Endothelial cell of umbilical vein (primary cell): Measurements from ENCODE around the gene GPR61. TPM values are rescaled to one million over a fixed set of nuclear protein-coding genes. Genes with fewer than 3 reads are reported as not detected.

Source experiments
- BruUV-seq: library from RNA; stranded (reverse); fragments of 400-500 nt; replicated peaks from 2 replicates; lab custom pipeline; 2021; lab: Mats Ljungman, UMichigan
- CTCF ChIA-PET: fragments of 300-600, 350-600 bp; sonication (Branson Sonifier 250); formaldehyde crosslinking; loops from one replicate; lab custom pipeline; 2021; ENCODE audit warnings: antibody characterized with exemption, inconsistent platforms; lab: Charles Lee
- POLR2A ChIA-PET: fragments of 300-600, 350-600 bp; sonication (Branson Sonifier 250); formaldehyde crosslinking; loops from one replicate; lab custom pipeline; 2021; ENCODE audit warnings: antibody characterized with exemption, inconsistent platforms; lab: Charles Lee
- DNase-seq: peaks from one replicate; pipeline ENCODE4 v3.0.0-alpha.2; 2011; ENCODE audit warnings: low read depth, low spot score
- FAIRE-seq: peaks from 2 replicates; lab custom pipeline; 2011; peaks lifted over from hg19 to GRCh38; lab: Jason Lieb, UNC
- H2AFZ ChIP-seq: 2 replicates; pipeline ENCODE4 v1.6.0; 2012; ENCODE audit warnings: low read depth, low read length, control low read depth, inconsistent platforms
- H3K27ac ChIP-seq: 2 replicates; pipeline ENCODE4 v1.5.1; 2011; ENCODE audit warnings: low read depth, mild to moderate bottlenecking, control low read depth, low read length, moderate library complexity; ENCODE audit not compliant: insufficient read depth
- H3K27me3 ChIP-seq, 2 experiments: 2 replicates each; pipeline versions ENCODE4 v1.6.0 to v1.6.1; 2011; ENCODE audit warnings: low read length in 2 of 2, mixed read lengths in 1 of 2; ENCODE audit not compliant: control insufficient read depth in 2 of 2, insufficient read depth in 2 of 2
- H3K36me3 ChIP-seq, 2 experiments: 2 replicates in 1 of 2; 3 replicates in 1 of 2; pipeline ENCODE4 v1.5.1; 2011; ENCODE audit warnings: low read length in 2 of 2, mild to moderate bottlenecking in 1 of 2, moderate library complexity in 1 of 2; ENCODE audit not compliant: control insufficient read depth in 2 of 2, insufficient read depth in 2 of 2; ENCODE audit errors: extremely low read depth in 1 of 2
- H3K4me1 ChIP-seq: 3 replicates; pipeline ENCODE4 v1.5.1; 2011; ENCODE audit warnings: mild to moderate bottlenecking, low read length; ENCODE audit not compliant: control insufficient read depth, insufficient read depth; ENCODE audit errors: extremely low read depth
- H3K4me2 ChIP-seq: 2 replicates; pipeline ENCODE4 v1.6.1; 2011; ENCODE audit warnings: low read length, control low read depth, mixed read lengths; ENCODE audit not compliant: insufficient read depth
- H3K4me3 ChIP-seq, 3 experiments: fragments of 200-600 bp in 1 of 3; sonication (generic), shearing (Covaris generic) in 1 of 3; replicated peaks in 1 of 3; 2 replicates each; pipeline ENCODE4 v1.5.1; 2011 to 2016; ENCODE audit warnings: control low read depth in 3 of 3, low read length in 3 of 3, mild to moderate bottlenecking in 2 of 3, inconsistent platforms in 1 of 3, low read depth in 1 of 3, moderate library complexity in 1 of 3; ENCODE audit not compliant: insufficient read depth in 1 of 3
- H3K79me2 ChIP-seq: 2 replicates; pipeline ENCODE4 v1.6.0; 2012; ENCODE audit warnings: low read length, inconsistent platforms; ENCODE audit not compliant: control insufficient read depth, insufficient read depth
- H3K9ac ChIP-seq: replicated peaks from 2 replicates; pipeline ENCODE3; 2011; ENCODE audit warnings: low read length, control low read depth; ENCODE audit not compliant: insufficient read depth; ENCODE audit errors: extremely low read depth
- H3K9me1 ChIP-seq: replicated peaks from 3 replicates; pipeline ENCODE4 v1.6.0; 2011; ENCODE audit warnings: mild to moderate bottlenecking, low read length; ENCODE audit not compliant: control insufficient read depth, insufficient read depth; ENCODE audit errors: extremely low read depth
- H3K9me3 ChIP-seq: replicated peaks from 2 replicates; pipeline ENCODE4 v1.5.1; 2012; ENCODE audit warnings: low read length, inconsistent platforms; ENCODE audit not compliant: control insufficient read depth, insufficient read depth
- H4K20me1 ChIP-seq: replicated peaks from 2 replicates; pipeline ENCODE3; 2011; ENCODE audit warnings: mild to moderate bottlenecking, low read length; ENCODE audit not compliant: control insufficient read depth, insufficient read depth; ENCODE audit errors: extremely low read depth
- EZH2 ChIP-seq: IDR thresholded peaks from 2 replicates; pipeline ENCODE4 v1.6.1; 2012; ENCODE audit warnings: borderline replicate concordance, low read depth, mild to moderate bottlenecking, moderate library complexity, low read length, inconsistent platforms; ENCODE audit not compliant: severe bottlenecking
- FOS ChIP-seq: IDR thresholded peaks from 2 replicates; pipeline ENCODE4 v1.6.1; 2011; ENCODE audit warnings: mild to moderate bottlenecking, low read length, moderate library complexity, borderline replicate concordance; ENCODE audit not compliant: insufficient read depth
- GATA2 ChIP-seq: IDR thresholded peaks from 2 replicates; pipeline ENCODE4 v1.7.0; 2011; ENCODE audit warnings: low read depth, mild to moderate bottlenecking, moderate library complexity, mixed read lengths, low read length; ENCODE audit not compliant: insufficient read length, insufficient read depth
- JUN ChIP-seq: IDR thresholded peaks from 2 replicates; pipeline ENCODE4 v1.6.1; 2011; ENCODE audit warnings: borderline replicate concordance, low read depth; ENCODE audit not compliant: insufficient read length, insufficient read depth
- MYC ChIP-seq: IDR thresholded peaks from one replicate; pipeline ENCODE4 v1.6.1; 2011; ENCODE audit warnings: mild to moderate bottlenecking, low read depth, low read length
- POLR2A ChIP-seq: IDR thresholded peaks from 2 replicates; pipeline ENCODE4 v1.6.1; 2012; ENCODE audit warnings: low read depth, mild to moderate bottlenecking, control low read depth, low read length
- POLR2AphosphoS5 ChIP-seq: IDR thresholded peaks from 2 replicates; pipeline ENCODE4 v1.6.1; 2012; ENCODE audit warnings: low read depth, mild to moderate bottlenecking, control low read depth, low read length, moderate library complexity; ENCODE audit not compliant: insufficient read depth
- dilution Hi-C: fragments of 300-500 bp; cut with MboI; formaldehyde crosslinking; loops from one replicate; pipeline ENCODE4 v1.15.0; 2019; ENCODE audit warnings: low sequenced_read_pairs; ENCODE audit not compliant: extremely low pct_ligation_motif_present
- intact Hi-C: fragments of 100-400 bp; cut with micrococcal nuclease; formaldehyde crosslinking; loops from one replicate; pipeline ENCODE4 v1.10.0; 2022
- polyA plus RNA-seq, 4 experiments: library from polyadenylated mRNA; depleted of rRNA in 3 of 4; stranded (reverse) in 3 of 4; unstranded in 1 of 4; fragments of >200 nt; gene quantifications; 2 replicates each; pipeline versions ENCODE4 v1.2.1 to v1.2.3, GENCODE V29; 2011 to 2012; ENCODE audit warnings: missing spikeins in 1 of 4
- total RNA-seq: library from RNA; stranded (reverse); gene quantifications from 2 replicates; pipeline ENCODE4 v1.2.3, GENCODE V29; 2021
- TF ChIP-seq, protein P1 (sequence below): IDR thresholded peaks from 2 replicates; pipeline ENCODE4 v1.6.1; 2011; ENCODE audit not compliant: insufficient read depth, insufficient read length
- TF ChIP-seq, protein P2 (sequence below), 2 donors: IDR thresholded peaks; 1 replicate in 1 of 2; 2 replicates in 1 of 2; pipeline ENCODE4 v1.5.1; 2011; ENCODE audit warnings: low read length in 2 of 2, mild to moderate bottlenecking in 2 of 2, moderate library complexity in 2 of 2, control low read depth in 1 of 2, inconsistent platforms in 1 of 2, low read depth in 1 of 2; ENCODE audit not compliant: insufficient read depth in 1 of 2; ENCODE audit errors: extremely low read depth in 1 of 2

The GPR61 gene
- total and polyA plus RNA-seq, 2 donors (not counting 3 experiments of a cell fraction or from before 2014, with no cell fraction given): not detected

GRCh38 chr1:109546311-109547109 lies 6.8 kb downstream of the GPR61 start:
- BruUV-seq: no TSS peak
- FAIRE-seq (peak; percentile 87), DNase-seq (peak; percentile 88)
- POLR2A ChIA-PET: interaction anchor here (0.9 to 1.5 kb wide), 2 partner anchors 14 to 94 kb away, joined by 3 to 7 read pairs; no protein-coding TSS in a partner anchor
- dilution Hi-C loops (no loop called here), intact Hi-C loops (loop anchor here (1.0 to 10.0 kb wide), 6 partner anchors 75 to 438 kb away; partner anchors contain the start of gene AHCYL1)
- Histone ChIP-seq H3K4me1 (peaks cover 29% of the 10 kb centered on the region), H4K20me1 (no peaks in the 10 kb centered on the region), H3K79me2 (peaks cover 39% of the 10 kb centered on the region), H3K27ac (peak overlapping the region; percentile 87), H3K4me3 (peak overlapping the region in 1 of 3 experiments; percentile 98), H3K4me2 (peak overlapping the region; percentile 95), H3K9me1 (peaks cover 2% of the 10 kb centered on the region), H3K9me3 (no peaks in the 10 kb centered on the region), H3K9ac (peak overlapping the region; percentile 97), H3K27me3 (peaks cover 0 to 2% of the 10 kb centered on the region in 2 experiments), H2AFZ (peak overlapping the region; percentile 9), H3K36me3 (no peaks in the 10 kb centered on the region)
- no peak for TF ChIP-seq EZH2
- no peak for TF ChIP-seq POLR2AphosphoS5
- TF ChIP-seq GATA2: no peak
- no peak for TF ChIP-seq JUN
- TF ChIP-seq, protein P1, sequence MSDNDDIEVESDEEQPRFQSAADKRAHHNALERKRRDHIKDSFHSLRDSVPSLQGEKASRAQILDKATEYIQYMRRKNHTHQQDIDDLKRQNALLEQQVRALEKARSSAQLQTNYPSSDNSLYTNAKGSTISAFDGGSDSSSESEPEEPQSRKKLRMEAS: no peak
- no peak for TF ChIP-seq MYC
- TF ChIP-seq POLR2A: peak; percentile 45
- TF ChIP-seq, protein P2, sequence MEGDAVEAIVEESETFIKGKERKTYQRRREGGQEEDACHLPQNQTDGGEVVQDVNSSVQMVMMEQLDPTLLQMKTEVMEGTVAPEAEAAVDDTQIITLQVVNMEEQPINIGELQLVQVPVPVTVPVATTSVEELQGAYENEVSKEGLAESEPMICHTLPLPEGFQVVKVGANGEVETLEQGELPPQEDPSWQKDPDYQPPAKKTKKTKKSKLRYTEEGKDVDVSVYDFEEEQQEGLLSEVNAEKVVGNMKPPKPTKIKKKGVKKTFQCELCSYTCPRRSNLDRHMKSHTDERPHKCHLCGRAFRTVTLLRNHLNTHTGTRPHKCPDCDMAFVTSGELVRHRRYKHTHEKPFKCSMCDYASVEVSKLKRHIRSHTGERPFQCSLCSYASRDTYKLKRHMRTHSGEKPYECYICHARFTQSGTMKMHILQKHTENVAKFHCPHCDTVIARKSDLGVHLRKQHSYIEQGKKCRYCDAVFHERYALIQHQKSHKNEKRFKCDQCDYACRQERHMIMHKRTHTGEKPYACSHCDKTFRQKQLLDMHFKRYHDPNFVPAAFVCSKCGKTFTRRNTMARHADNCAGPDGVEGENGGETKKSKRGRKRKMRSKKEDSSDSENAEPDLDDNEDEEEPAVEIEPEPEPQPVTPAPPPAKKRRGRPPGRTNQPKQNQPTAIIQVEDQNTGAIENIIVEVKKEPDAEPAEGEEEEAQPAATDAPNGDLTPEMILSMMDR (IDR thresholded peaks at IDR 0.05; ENCODE audit: extremely low read depth in 1 of 2, insufficient read depth in 1 of 2, low read depth in 1 of 2, low read length in 2 of 2): peak; percentile 74 to 82
- TF ChIP-seq FOS: no peak
- CTCF ChIA-PET: interaction anchor here (0.6 to 4.9 kb wide), 56 partner anchors 8 to 465 kb away, joined by 3 to 565 read pairs (median 4); partner anchors contain the start of genes AHCYL1, AMPD2, EPS8L3 and GNAT2
